ENCODE measurements around the gene INTS3.

The INTS3 gene

DNA sequence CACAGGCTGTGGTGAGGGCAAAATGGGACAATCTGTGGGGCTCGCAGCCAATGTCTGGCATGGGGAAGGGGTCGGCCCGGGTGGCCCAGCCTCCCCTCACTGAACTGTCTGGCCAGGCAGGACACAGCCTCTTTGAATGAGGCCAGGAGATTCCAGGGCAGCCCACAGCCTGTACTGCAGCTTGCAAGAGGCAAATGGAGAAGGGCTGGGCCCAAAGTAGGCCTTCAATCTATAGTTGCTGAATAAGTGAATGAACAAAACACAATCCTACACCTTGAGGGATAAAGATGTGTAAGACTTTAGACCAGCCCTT lies 70.6 kb downstream of the INTS3 start:
- no peak for DNase-seq

GRCh38 chr1:153799016-153799415 lies 71.2 kb downstream of the INTS3 start:
- DNase-seq, result no peak

GRCh38 chr1:153799566-153800465 lies 72.0 kb downstream of the INTS3 start:
- no peak for DNase-seq

DNA sequence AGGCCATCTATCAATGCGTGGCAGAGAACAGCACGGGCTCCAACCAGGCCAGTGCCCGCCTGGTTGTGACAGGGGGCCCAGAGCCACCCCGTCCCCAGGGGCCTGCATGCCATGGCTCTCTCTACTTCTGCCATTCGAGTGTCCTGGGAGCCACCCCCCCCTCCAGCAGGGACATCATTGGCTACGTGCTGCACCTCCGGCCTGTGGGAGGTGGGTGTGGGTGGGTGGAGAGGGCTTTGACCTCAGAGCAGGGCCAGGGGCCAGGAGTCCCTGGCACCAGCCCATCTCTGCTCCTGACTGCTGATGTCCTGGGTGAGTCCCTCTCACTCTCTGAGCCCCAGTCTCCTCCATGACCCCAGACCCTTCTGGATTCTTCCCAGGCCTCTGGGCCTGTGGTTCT lies 72.7 kb downstream of the INTS3 start:
- DNase-seq, result no peak

DNA sequence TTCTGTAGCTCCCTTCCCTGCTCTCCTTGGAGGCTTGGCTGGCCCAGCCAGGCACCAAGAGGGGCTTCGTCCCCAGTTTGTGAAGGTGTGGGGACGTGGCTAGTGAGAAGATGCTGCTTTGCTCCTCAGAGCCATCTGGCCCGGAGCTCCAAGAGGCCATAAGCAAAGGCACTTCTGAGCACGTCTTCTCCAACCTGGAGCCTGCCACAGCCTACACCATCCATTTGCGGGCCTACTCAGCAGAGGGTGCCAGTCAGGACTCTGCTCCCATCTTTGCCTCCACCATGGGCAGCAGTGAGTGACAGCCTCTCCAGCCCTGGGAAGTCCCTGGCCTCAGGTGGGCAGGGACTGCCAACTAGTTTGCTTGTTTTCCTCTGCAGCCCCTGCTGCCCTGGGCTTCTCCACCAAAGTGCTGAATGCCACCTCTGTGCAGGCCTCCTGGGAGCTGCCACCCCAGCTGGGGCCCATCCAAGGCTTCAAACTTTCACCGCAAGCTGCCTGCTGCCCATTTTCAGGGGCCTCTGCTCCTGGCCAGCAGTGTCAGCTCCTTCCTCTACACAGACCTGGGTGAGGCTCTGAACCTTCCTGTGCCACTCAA lies 73.3 kb downstream of the INTS3 start:
- no peak for DNase-seq

DNA sequence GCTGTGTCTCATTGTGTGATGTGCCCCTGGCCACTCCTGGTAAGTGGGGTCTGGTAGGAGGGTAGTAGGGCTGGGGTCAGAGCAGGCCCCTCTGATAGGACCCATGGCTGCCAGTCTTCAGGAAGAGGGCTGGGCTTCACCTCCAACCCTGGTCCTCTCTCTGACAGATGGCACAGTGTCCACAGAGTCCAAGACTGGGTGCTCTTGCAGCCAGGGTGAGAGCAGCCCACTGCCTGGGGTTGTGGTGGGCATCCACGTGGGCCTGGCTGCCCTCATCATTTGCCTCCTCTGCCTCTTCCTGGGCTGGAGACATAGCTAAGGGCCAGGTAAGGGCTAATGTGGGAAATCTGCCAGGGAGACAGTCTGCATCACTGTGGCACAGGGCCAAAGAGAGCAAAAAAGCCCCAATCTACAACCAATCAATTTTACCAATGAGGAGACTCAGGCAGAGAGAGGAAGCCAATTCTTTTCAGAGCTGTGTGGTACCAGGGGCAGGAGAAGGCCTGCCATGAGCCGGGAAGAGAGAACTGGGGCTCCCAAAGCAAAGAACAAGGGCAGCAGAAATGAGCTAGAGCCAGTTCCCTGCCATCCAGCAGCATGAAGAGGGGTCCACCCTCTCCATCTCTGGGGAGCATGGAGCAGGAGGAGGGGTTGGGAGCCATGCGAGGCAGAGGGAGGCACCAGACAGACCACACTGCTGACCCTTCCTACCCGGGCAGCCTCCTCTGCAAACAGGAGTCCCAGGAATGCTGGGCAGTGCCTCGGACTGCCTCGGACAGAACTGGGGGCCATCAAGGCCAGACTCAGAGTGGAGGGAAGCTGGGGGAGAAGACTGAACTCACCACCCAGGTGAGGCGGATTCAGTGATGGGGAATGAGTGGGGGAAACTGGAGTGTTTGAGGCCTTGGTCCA lies 74.2 kb downstream of the INTS3 start:
- no peak for DNase-seq

- no peak for DNase-seq
Measured at GRCh38 chr1:153803470-153804056, 75.7 kb downstream of the INTS3 start.

- no peak for DNase-seq
Measured at GRCh38 chr1:153804112-153804511, 76.3 kb downstream of the INTS3 start.

DNA sequence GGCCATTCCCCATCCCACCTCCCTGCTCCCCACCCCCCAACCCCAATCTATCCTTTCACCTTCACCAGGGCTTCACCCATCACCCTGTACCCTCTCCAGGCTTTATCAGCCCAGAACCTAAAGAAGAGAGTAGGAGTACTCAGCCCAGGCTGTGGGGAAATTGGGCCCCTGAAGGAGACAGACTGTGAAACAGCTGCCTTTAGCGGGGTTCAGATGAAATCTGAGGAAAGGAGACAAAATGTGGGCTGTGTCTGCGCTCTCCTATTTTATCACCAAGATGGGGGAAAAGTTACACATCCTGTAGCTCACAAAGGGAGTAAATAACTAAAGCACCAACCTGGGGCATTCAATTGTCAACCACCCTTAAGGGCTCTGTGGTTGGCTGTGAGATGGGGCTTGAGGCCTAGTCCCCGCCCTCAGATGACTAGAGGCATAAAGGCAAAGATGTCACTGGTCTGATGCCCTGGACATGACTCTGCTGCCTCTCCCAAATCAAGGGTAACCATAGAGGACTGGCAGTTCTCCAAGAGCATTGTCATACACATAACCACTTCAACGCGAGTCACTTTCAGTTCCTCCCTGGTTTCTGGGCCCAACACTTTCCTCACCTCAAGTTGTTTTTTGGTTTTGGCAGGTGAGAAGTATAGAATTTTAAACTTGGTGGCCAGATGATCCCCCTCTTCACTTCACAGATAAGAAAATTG lies 77.3 kb downstream of the INTS3 start:
- DNase-seq, result peak; percentile 49

- DNase-seq, result no peak
Measured at GRCh38 chr1:153805886-153806719, 78.3 kb downstream of the INTS3 start.

DNA sequence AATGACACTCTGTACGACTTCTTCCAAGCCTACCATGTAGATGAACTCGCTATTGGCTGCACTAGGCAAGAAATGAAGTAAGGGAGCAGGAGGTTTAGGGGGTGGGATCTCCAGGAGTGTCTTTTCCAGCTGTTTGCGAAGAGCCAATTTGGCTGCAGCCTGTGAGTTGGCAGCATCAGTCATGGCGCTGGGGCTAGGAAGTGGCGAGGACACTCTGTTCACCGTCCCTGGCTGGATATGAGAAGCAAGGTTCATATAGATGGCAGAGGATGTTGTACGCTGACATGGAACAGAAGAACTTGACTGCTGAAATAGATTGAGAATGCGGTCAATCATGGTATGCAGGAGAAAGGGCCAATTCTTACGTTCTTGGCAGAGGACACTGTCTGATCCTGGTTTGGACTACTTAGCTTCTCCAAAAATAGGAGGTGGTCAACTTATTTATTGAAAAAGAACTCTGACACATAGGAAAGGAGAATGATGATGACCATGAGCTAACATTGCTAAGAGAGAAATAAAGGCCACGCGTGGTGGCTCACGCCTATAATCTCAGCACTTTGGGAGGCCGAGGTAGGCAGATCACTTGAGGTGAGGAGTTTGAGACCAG lies 88.5 kb downstream of the INTS3 start:
- no peak for DNase-seq

- no peak for DNase-seq
Measured at GRCh38 chr1:153818876-153819275, 91.0 kb downstream of the INTS3 start.
